Activated naive CD4-positive, alpha-beta T cell treated with anti-CD3 and anti-CD28 coated beads, Interleukin-2, amount 50 U/mL, for 16 hours (primary cell): Measurements from ENCODE around the gene HFE.
"Not testable (repeated sequence)": the region's sequence is repeated elsewhere in the genome, so short reads cannot be mapped to it uniquely, and the experiment has no call there.

ENCODE experiments used
- DNase-seq: peaks from one replicate; pipeline ENCODE4 v3.0.0-alpha.2; 2020

Gene HFE

DNA sequence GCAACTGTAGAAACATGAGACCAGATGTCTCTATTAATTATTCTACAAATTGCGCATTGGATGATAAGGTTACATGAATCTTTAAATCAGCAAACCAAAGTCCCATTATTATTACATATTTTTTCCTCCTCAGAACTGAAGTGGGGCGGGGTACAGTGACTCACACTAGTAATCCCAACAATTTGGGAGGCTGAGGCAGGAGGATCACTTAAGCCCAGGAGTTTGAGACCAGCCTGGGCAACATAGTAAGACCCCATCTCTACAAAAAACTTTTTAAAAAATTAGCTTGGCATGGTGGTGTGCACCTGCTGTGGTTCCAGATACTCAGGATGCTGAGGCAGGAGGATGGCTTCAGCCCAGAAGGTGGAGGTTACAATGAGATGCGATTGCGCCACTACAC is 29.0 kb downstream of the HFE start:
- no peak for DNase-seq

DNA sequence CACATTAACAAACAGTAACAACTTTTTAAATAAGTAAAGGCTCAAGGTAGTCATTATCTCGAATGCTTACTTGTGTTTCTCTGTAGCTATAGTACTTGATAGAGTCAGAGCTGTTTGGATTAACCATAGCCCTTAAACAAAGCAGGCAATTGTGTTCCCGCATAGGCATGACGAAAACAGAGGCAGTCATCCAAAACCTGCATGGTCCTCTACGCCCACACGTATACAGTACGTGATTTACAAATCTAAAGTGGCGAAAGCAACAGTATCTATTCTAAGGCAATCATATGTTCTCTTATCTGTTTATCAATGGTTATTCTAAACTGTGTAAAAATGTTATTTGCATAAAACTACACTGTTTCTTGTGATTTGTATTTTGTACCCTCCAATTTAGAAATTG is 31.8 kb downstream of the HFE start:
- no peak for DNase-seq

DNA sequence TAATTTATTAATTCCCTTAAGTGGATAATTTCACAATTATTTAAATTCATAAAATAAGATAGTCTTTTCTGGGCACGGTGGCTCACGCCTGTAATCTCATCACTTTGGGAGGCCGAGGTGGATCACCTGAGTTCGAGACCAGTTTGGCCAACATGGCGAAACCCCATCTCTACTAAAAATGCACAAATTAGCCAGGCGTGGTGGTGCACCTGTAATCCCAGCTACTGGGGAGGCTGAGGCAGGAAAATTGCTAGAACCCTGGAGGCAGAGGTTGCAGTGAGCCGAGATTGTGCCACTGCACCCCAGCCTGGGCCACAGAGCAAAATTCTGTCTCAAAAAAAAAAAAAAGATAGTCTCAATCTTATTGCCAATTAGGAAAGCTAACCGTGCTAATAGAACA is 32.9 kb downstream of the HFE start:
- DNase-seq: not testable (repeated sequence)

DNA sequence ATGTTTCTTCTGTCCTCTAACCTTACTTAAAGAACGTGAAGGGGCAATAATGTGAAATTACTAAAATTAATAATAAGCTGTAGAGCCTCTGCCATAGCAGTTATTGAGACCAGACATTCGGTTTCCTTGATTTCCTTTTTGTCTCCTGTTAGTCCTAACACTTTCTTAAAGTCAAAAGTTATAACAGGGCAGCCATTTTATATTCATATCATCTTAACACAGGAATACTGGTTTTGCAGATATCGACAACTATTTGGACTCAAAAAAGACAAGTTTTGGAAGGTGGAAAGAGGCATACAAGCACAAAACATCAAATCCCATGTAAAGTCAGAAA is 33.5 kb downstream of the HFE start:
- no peak for DNase-seq

DNA sequence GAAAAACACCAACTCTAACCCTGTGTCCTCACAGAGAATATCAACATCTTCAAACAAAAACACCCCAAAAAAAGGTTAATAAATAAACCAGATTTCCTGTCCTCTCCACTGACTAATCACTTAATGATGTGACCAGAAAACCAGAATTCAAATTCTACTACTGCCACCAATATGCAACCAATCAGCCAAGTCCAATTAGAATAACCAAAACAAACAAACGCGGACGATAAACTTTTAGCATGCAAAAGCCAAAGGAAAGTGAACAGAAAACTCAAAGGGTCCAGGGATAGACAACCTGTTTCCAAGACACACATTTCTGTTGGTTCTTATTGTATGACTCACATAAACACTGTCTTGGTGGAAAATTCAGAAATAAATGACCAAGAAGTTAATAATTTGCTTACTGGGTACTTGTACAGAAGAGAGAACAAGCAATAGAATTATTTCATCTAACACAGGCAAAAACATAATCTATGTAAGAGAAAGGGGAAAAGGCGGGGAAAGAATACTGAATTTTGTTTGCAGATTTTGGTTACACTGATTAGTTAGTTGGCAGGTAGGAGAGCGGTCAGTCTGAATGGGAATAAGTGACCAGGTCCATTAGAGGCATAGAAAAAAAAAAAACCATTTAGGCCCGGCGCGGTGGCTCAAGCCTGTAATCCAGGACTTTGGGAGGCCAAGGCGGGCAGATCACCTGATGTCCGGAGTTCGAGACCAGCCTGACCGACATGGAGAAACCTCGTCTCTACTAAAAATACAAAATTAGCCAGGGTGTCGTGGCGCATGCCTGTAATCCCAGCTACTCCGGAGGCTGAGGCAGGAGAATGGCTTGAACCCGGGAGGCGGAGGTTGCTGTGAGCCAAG is 34.1 kb downstream of the HFE start:
- no peak for DNase-seq

DNA sequence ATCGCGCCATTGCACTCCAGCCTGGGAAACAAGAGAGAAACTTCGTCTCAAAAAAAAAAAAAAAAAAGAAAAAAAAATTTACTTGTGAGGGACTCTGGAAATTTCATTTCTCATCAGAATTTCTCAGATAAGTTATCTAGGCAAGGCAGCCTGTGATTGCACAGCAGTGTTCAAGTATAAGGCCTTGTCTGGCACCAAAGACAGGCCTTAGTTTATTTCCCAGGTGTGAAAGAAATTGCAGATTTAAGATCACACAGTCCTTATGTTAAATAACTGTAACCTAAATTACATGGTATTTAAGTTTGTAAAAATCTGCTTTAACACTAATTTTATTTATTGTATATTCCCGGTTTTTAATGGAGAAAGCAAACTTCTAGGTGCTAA is 34.8 kb downstream of the HFE start:
- DNase-seq: no peak

DNA sequence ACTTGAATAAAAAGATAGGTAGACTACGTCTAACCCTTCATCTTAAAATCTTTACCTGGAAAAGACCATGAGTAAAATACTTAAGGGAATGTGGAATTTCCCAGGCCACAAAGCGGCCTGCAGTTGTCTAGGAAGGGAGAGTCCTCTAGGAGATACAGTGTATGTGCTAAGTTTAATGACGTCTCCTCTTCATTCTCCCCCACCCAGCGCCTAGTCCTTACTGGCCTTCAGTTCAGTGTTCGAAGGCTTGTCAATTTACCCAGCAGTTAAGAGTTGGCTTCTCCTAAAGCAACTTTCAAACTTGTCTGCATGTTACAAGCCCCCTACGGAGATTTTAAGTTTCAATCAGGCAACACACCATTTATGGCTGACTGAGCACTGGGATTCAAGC is 35.2 kb downstream of the HFE start:
- DNase-seq: no peak

DNA sequence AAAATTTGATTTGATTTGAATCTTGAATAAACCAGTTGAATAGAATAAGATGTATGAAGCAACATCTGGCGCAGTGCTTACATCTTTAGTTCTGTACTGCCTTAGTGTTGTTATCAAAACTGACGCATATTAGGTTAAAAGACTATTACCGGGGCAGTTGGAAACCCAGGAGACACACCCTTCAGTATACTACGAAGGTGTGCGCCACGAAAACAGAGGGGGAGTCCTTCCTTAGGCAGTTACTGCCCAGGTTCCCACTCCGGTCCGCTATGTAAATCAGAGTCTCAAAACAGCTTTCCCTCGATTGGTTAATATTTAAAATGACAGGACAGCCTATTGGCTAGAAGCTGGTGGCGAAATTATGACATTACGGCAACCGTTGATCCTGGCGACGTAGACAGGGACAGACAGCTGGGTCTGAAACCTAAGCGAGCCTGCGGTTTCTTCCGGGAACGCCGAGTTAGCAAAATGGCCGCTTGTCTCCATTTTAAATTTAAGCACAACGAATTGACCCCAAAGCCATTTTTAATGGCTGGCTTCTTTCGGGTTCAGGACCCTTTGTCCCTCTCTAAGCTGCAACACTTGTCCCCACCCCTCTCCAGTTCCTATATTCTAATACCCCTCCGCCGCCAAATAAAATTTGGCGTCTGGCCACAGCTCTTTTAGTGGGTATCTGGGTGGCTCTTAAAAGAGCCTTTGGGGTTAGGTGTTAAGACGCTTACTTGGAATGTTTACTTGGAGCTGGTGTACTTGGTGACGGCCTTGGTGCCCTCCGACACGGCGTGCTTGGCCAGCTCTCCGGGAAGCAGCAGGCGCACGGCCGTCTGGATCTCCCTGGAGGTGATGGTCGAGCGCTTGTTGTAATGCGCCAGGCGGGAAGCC is 35.8 kb downstream of the HFE start:
- DNase-seq: peak; percentile 91

DNA sequence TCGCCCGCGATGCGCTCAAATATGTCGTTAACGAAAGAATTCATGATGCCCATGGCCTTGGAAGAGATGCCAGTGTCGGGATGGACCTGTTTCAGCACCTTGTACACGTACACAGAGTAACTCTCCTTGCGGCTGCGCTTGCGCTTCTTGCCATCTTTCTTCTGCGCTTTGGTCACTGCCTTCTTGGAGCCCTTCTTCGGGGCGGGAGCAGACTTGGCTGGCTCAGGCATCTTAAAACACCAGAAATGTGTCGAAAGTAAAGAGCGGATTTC is 36.4 kb downstream of the HFE start:
- DNase-seq: peak; percentile 58

DNA sequence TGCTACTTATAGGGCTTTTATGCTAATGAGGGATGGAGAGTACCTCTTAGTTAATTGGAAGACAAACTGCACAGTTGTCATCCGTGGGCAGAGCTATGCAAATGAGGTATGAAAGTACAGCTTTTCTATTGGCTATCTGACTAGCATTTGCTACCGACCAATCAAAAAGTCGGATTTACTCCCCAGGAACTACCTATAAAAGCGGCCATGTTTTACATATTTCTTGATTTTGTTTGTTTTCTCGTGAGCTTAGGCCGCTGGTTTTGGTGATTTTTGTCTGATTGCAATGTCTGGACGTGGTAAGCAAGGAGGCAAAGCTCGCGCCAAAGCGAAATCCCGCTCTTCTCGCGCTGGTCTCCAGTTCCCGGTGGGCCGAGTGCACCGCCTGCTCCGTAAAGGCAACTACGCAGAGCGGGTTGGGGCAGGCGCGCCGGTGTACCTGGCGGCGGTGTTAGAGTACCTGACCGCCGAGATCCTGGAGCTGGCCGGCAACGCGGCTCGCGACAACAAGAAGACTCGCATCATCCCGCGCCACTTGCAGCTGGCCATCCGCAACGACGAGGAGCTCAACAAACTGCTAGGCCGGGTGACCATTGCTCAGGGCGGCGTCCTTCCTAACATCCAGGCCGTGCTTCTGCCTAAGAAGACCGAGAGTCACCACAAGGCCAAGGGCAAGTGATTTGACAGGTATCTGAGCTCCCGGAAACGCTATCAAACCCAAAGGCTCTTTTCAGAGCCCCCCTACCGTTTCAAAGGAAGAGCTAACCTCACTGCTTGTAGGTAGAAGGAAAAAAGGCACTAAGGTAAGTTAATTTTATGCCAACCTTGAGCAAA is 36.9 kb downstream of the HFE start:
- peak; percentile 58 for DNase-seq

DNA sequence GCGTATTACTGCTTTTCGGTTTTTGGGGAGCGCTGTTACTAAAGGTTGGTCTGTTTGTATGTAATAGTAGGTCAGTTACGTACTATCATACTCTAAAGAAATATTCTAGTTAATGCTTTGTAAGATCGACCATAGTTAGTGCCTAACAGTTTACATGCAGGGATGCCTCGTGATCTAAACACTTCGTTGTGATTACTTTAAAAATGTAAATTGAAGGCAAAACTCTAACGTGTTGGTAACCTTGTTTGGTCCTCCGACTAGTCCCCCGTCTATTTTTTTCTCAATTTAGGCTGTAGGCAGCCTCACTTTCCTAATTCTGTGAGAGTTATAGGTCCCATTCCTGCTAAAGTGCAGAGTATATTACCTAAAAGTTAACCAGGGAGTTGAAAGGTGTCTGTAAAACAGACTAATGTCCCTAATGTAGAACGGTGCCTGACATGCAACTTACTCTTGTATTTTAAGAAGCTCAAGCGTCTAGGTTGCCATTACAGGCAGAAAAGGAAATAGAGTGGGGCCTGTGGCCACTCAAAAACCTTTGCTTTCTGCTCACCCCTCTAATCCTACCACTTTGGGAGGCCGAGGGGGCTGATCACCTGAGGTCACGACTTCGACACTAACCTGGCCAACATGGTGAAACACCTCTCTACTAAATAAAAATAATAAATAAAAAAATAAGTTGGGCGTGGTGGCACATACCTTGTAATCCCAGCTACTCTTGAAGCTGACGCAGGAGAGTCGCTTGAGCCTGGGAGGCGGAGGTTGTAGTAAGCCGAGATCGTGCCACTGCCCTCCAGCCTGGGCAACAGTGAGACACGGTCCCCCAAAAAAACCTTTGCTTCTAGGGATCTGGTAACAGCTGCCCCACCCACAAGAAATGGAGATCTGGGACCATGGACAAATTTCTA is 37.8 kb downstream of the HFE start:
- DNase-seq: no peak

DNA sequence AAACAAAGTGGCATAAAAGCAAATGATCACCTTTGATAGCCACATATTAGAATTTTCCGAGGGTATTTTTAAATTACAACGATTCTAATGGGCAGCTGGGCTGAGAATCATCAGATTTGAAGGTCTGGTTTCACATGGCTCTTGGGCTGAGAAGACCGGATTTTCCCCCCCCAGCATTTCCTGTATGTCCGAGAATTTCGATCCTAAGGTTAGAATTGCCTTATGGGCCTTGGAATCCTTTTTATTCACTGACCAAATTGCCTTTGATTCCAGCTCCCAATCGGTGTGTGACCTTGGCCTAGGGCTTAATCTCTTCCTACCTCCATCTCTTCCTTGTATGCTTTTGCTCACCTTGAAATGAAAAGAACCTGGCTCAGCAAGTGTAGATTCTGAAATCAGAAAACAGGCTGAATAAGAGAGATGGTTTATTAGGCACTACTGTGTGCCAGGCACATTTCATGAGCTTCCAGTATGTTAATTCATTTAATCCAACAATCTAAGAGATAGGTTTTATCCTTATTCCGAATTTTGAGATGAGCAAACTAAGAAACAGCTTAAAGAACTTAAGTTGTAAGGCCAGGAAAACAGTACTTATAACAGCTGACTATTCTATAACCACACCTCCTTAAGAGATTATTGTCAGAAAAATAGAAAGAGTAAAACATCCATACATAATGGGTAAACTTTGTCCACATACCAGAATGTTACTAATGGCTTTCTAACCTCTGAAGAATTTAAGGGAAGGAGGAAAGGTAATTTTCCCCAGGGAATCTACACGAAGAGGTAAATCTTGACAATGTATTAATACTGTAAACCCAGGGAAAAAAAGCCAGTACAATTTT is 39.4 kb downstream of the HFE start:
- DNase-seq: no peak

DNA sequence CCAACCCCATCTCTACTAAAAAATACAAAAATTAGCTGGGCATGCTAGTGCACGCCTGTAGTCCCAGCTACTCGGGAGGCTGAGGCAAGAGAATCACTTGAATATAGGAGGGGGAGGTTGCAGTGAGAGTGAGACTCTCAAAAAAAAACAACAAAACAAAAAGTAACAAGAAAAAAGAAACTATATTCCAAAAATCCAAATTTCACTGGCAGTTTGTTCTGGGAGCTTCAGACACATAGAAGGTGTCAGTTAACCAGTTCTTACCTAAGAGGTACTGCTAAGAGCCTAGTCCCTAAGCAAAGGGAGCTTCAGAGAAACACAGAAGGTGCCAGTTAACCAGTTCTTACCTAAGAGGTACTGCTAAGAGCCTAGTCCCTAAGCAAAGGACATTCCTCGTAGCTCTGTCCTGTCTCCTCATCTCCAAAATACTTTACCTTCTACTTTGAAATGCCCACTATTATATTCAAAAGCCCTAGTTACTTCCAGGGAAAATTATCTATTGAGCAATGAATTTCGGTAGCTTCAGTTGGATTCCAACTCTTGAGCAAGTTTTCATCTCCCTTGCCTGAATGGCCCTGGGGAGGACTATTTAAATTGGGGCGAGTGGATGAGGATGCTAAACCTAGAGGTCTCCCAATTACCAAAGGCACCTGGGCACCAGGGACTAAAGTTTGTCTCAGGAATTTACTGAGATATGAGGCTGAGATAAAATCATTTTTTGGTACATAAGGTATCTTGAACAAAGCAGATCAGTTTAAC is 41.0 kb downstream of the HFE start:
- no peak for DNase-seq

DNA sequence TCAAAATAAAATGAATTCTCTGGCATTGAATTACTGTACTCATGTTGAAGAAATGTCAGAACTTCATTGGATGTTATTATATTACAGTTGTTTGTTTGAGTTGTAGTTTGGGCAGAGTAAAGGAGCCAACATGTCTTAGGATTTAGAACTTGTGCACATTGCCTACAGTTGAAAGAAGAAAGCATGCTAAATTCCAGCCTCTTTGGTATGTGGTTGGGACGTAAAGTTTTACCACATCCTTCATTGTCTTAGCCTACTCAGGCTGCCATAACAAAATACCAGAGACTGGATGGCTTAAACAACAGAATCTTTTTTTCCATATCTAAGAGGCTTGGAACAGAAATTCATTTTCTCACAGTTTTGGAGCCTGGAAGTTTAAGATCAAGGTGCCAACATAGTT is 42.4 kb downstream of the HFE start:
- no peak for DNase-seq

DNA sequence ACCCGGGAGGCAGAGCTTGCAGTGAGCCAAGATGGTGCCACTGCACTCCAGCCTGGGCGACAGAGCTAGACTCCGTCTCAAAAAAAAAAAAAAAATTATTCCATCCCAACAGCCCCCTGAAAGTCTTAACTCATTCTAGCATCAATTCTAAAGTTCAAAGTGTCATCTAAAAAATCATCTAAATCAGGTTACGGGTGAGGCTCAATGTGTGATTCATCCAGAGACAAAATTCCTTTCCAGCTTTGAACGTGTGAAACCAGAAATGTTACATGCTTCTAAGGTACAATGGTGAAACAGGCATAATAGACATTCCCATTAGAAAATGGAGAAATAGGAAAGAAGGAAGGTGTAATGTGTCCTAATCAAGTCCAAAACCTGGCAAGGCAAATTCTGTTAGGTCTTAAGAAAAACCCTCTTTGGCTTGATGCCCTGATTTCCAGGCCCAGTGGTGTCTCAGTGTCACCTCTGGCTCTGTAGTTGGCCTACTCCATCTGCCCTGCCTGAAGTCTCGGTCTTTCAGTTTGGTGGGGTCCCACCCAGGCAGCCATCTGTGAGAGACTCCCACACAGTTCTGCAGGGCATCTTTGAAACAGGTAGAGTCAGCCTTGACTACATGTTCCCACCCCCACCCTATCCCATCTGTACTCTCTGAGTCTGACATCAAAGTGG is 43.5 kb downstream of the HFE start:
- no peak for DNase-seq

DNA sequence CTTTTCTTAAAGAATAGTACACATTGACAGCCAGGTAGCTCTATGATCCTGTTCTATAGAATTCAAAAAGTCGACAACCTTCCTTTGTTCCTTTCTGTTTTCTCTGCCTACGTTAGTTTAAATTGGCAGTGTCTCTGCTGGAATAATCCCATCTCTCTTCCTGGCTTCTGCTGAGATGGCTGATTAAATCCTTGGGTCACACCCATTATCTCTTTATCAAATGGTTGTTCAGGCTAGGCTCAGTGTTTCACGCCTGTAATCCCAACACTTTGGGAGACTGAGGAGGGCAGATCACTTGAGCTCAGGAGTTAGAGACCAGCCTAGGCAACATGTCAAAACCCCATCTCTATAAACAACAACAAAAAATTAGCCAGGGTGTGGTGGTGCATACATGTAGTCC is 44.4 kb downstream of the HFE start:
- no peak for DNase-seq

DNA sequence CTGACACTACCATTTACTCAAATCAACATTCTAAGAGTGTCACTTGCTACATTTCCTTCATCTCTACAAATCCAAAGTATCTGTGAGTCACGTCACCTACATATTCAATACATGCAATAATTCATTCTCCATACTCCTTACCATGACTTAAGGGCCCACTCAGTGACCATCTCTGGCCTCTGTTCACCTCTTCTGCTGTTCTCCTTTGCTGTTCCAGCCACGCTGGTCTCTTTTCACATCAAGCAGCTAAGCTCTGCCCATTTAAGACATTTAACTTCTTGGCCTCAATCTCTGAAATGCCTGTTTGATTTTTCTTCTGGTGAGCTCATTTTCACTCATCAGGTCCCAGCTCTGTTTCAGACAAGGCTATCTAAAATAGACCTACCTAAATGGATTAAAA is 46.5 kb downstream of the HFE start:
- no peak for DNase-seq

DNA sequence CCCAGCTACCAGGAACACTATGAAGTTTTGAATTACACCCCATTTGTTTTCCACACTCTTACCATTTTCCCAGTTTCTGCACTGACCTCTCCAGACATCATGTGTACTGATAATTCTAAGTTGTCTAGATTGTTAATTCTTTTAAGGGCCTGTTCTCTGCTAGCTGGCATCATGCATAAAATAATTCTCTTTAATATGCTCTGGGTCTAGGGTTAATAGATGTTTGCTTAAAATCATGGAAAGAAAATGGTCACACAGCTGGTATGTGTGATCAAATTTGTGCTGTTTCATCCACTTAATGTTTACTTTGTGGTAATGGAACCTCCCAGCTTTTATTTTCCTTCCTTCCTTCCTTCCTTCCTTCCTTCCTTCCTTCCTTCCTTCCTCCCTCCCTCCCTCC is 49.1 kb downstream of the HFE start:
- no peak for DNase-seq

DNA sequence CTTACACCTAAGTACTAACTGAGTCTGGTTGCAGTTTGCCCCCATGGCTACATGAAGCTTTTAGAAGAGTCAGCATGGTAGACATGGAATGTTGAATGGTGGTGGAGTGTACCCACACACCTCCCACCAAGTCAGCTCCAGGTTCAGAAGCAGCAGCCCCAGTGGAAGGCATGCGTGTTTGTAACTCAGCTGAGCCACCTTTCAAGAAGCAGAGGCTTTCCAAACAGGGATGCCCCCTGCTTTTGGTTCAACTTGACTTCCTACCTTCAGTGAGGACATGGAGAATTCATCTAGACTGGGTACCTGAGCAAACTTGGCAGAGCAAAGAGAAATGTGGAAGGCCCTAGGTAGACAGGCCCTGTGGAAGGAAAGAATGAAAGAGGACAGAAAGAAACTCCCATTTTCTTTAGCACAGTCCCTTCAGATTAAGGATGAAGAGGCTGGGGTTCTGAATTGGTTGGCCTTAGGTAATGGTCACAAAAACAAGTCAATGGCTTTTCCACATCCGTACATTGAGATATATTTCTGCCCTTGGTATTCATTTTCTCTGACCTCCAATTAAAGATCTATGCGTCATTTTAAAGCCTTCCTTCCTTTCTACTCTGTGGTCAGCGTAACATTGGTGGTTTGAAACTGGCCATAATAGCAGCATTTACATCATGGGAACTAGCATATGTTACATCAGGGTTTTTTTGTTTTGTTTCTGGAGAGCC is 53.2 kb downstream of the HFE start:
- DNase-seq: no peak

DNA sequence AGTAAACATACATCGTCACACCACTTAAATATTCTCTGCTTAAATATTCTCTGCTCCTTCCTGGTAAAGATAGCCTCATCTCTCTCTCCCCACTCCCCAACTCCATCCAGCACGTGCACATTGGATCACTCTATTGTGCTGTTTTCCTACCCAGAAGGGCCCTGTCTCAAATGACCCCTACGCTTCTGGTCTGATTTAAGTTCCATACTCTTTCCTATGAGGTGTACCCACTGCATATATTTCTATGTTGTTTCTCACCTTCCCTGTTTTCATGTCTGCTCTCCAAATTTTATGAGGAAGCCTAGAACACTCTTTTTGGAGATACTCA is 53.7 kb downstream of the HFE start:
- DNase-seq: no peak
